Stimulated activated CD4-positive, alpha-beta T cell treated with anti-CD3 and anti-CD28 coated beads, Interleukin-4, amount 100 ng/mL, for 24 hours (primary cell): ENCODE results near the gene RBM24.
"Not testable (repeated sequence)": the region's sequence is repeated elsewhere in the genome, so short reads cannot be mapped to it uniquely, and the experiment has no call there.

Experiments
- DNase-seq: peaks from one replicate; pipeline ENCODE4 v3.0.0-alpha.2; 2020

The RBM24 gene

GRCh38 chr6:17292600-17293133 lies 11.5 kb downstream of the RBM24 start:
- no peak for DNase-seq

- no peak for DNase-seq
Measured at GRCh38 chr6:17293395-17293794, 12.2 kb downstream of the RBM24 start.

DNA sequence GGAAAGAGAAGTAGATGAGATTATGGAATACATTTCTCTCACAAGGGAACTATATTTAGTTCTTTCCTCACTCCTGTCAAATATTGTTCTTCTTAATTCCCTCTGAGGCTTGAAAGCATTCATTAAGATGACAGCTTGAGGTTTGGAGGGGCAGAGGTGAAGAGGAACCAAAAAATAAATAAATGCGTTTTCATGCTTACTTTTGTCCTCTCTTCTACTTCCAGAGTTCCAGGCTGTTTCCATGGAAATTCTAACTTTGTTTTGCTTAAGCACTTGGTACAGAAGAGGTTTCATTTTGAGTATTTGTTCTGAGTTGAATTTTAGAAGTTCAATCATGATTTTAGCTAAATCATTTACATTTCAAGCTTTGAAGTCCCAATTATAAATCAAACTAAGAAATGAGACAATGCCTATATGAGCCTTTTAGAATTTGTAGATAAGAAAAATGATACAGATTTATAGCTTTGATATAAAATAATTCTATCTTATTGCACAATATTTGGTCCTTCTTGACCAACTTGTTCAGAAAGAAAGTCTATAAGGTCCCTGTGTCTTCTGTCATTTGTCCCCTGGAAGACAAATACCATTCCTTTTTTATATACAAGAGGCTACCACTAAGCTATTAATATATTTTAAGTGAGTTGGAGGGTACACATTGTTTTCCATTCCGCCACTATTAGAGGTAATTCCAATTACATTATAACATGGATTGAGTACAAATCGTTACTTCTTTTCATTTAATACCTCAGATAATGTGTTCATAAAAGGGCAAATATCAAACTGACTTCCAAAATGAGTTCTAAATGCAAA lies 16.3 kb downstream of the RBM24 start:
- DNase-seq = no peak

GRCh38 chr6:17298257-17298656 lies 17.1 kb downstream of the RBM24 start:
- no peak for DNase-seq

GRCh38 chr6:17299222-17299621 lies 18.1 kb downstream of the RBM24 start:
- no peak for DNase-seq

DNA sequence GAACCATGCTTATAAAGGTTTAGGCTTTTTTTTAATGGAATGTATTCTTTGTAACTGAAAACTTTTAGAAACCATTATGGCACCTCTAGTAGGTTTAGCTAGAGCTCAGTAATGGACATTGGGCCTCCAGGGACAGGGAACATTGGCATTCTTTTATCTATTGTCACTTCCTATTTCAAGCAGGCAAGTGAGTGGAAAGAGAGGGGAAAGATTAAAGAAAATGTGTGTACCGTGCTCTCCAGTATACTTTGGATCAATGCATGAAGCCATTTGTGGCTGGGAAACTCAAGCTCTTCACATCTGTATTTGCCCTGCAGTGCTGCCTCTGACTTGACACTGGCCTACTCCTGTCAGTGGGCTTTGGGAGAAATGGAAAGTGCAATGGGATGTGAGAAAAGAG lies 18.6 kb downstream of the RBM24 start:
- no peak for DNase-seq

- DNase-seq = no peak
Measured at GRCh38 chr6:17300637-17301036, 19.5 kb downstream of the RBM24 start.

- DNase-seq = no peak
Measured at GRCh38 chr6:17303444-17303843, 22.3 kb downstream of the RBM24 start.

GRCh38 chr6:17305219-17306001 lies 24.2 kb downstream of the RBM24 start:
- no peak for DNase-seq

DNA sequence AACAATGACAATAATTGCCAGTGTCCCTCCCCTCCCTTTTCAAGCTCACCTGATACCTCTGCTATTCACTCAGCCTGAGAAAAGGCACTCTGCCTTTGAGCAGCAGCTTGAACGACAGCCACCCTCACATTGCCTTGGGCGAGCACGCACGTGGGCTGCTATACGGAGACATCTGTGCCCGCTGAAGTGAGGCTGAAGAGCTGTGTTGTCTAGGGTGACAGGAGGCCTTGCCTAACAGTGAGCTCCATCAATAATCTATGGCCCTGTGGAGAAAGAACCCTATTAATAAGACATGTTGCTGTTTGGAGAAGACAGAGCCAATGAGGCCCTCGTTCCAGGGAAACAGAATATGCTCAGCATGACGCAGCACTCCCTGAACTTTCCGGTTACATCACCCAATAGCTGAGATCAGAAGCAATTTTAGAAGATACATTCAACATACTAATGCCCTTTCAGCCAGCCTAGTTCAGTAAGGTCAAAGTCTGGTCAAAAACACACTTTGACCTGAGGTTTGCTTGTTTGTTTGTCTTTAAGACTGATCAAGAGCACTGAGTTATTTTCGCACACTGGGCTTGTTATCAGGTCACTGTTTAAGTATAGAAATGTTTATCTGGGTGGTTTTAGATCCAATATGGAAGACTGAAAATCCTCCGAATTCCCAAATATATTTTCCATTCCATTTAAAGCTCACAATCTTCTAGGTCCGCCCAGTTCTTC lies 30.6 kb downstream of the RBM24 start:
- DNase-seq = no peak

DNA sequence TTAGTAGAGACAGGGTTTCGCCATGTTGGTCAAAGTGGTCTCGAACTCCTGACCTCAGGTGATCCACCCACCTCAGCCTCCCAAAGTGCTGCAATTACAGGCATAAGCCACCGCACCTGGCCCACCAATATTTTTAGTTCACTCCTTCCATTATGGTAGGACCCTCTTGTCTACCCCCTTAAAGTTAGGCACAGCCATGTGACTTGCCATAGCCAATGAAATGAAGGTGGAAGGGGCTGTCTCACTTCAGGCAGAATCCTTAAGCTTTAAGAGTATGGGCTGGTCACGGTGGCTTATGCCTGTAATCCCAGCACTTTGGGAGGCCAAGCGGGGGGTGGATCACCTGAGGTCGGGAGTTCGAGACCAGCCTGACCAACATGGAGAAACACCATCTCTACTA lies 32.1 kb downstream of the RBM24 start:
- not testable (repeated sequence) for DNase-seq

DNA sequence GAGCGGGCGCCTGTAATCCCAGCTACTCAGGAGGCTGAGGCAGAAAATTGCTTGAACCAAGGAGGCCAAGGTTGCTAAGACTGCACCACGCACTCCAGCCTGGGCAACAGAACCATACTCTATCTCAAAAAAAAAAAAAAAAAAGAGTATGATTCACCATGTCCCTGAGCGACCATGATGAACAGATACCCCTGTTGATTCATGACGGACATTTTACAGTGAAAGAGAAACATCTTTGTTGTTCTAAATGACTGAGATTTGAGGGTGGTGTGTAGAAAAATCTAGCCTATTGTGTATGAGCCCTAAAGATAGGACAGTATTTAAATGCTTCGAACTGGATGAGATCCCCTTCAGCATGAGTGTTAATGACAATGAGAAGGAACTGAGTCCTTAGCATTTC lies 32.8 kb downstream of the RBM24 start:
- DNase-seq = no peak

- DNase-seq = no peak
Measured at GRCh38 chr6:17315262-17315661, 34.1 kb downstream of the RBM24 start.

DNA sequence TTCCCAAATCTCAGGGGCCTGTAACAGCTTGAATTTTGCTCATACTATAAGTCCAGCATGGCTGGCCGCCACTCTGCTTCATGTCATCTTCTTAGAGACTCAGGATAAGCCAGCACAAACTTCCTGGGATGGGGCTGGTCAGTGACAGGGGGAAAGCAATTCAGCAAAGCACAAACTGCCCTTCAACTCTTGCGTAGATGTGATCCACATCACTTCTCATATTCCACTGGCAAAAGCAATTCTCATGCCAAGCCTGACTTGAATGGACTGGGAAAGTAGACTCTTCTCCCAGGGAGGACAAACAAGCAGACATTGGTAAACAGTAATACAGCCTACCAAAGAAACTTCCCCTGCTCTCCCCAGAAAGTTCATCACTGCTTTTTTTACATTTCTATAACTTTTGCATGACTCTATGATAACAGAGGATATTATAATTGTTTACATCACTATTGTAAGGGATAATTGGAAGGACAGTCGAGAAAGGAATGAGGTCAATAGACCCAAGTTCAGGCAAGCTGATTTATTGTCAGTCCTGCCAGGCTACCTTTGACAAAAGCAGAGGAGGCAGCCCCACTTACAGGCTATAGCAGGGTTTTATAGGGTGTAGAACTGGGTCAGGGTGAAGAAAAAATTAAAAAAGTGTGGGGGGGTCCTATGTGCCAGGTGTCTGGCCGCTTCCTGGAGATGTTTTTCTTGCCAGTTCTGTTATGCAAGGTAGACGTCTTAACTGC lies 37.4 kb downstream of the RBM24 start:
- no peak for DNase-seq

GRCh38 chr6:17320266-17320665 lies 39.1 kb downstream of the RBM24 start:
- not testable (repeated sequence) for DNase-seq

DNA sequence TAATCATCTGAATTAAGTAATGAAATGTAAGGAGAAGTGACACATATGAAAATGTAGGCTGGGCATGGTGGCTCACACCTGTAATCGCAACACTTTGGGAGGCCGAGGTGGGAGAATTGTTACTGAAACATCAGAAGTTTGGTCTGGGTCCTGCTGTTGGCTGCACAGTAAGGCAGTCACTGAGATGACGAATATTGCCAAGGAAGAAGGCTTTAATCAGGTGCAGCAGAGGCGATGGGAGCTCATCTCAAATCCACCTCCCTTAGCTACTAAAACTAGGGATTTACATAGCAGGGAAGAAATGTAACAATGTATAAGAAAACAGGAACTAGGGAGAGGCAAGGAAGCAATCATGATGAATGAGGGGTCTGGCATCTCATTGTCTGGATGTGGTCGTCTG lies 50.1 kb downstream of the RBM24 start:
- no peak for DNase-seq

GRCh38 chr6:17334265-17334664 lies 53.1 kb downstream of the RBM24 start:
- no peak for DNase-seq

DNA sequence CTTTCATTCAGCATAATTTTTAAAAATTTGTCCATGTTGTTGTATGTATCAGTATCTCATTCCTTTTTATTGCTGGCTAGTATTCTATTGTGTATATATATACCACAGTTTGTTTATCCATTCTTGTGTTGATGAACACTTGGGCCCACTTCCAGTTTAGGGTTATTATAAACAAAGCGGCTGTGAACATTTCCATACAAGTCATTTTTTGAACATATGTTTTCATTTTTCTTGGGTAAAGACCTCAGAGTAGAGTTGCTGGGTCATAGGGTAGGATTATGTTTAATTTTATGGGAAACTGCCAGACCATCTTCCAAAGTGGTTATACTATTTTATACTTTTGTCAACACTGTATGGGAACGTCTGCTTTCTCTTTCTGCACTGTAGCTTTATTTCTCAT lies 55.3 kb downstream of the RBM24 start:
- DNase-seq = no peak

- no peak for DNase-seq
Measured at GRCh38 chr6:17339308-17339670, 58.1 kb downstream of the RBM24 start.

DNA sequence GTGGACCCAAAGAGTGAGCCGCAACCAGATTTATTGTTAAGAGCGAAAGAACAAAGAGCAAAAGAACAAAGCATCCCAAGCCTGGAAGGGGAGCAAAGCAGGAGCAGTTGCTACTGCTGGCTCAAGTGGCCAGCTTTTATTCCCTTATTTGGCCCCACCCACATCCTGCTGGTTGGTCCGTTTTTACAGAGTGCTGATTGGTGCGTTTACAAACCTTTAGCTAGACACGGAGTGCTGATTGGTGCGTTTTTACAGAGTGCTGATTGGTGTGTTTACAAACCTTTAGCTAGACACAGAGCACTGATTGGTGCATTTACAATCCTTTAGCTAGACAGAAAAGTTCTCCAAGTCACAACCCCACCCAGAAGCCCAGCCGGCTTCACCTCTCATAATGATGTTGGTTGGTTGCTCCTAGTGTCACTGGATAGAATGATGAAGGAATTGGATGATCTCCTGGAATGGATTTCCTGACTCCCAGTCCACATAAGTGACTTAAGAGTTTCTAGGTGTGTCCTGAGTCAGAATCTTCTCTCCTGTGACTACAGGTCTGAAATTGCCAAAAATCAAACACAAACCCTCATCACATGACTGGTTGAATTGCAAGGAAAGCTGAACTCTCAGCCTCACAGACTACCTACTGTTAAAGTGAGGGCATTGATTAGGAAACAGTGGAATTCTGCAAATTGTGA lies 60.1 kb downstream of the RBM24 start:
- no peak for DNase-seq

- DNase-seq = no peak
Measured at GRCh38 chr6:17341891-17342290, 60.7 kb downstream of the RBM24 start.

GRCh38 chr6:17343215-17343614 lies 62.1 kb downstream of the RBM24 start:
- no peak for DNase-seq
